PC-9 (cell line): ENCODE data around the gene MAGED2. TPM values are rescaled to one million over a fixed set of nuclear protein-coding genes. Genes with fewer than 3 reads are reported as not detected.
"Not testable (repeated sequence)": the region's sequence is repeated elsewhere in the genome, so short reads cannot be mapped to it uniquely, and the experiment has no call there.

Source experiments
- BruUV-seq: library from RNA; stranded (reverse); fragments of 400-500 nt; replicated peaks from 2 replicates; lab custom pipeline; 2021; lab: Mats Ljungman, UMichigan
- CTCF ChIA-PET: fragments of 300-600 bp; sonication (Branson Sonifier 250); formaldehyde crosslinking; loops from one replicate; lab custom pipeline; 2022; ENCODE audit warnings: antibody characterized with exemption; lab: Charles Lee
- POLR2A ChIA-PET: fragments of 300-600 bp; sonication (Branson Sonifier 250); formaldehyde crosslinking; loops from one replicate; lab custom pipeline; 2022; ENCODE audit warnings: antibody characterized with exemption; ENCODE audit not compliant: unreplicated experiment; lab: Charles Lee
- DNase-seq, 2 experiments: peaks; one replicate each; pipeline versions ENCODE4 v3.0.0 to v3.0.0-alpha.2; 2015 to 2022; ENCODE audit warnings: mixed read lengths in 1 of 2
- H2AFZ ChIP-seq: fragments of 200-600 bp; sonication (generic); 2 replicates; pipeline ENCODE4 v1.8.1; 2017; ENCODE audit warnings: antibody characterized with exemption
- H3F3A ChIP-seq: fragments of 200-600 bp; sonication (generic); 2 replicates; pipeline ENCODE4 v1.8.1; 2017; ENCODE audit warnings: antibody characterized with exemption, mild to moderate bottlenecking, low read depth; ENCODE audit not compliant: insufficient read depth
- H3K27ac ChIP-seq: fragments of 200-600 bp; sonication (generic); 2 replicates; pipeline ENCODE4 v1.6.1; 2016; ENCODE audit warnings: mixed run types
- H3K27me3 ChIP-seq: fragments of 200-600 bp; sonication (generic); 2 replicates; pipeline ENCODE4 v1.6.1; 2016; ENCODE audit warnings: low read depth, mixed run types; ENCODE audit not compliant: insufficient read depth
- H3K36me3 ChIP-seq: fragments of 200-600 bp; sonication (generic); 2 replicates; pipeline ENCODE4 v1.6.1; 2016; ENCODE audit warnings: low read depth, mixed run types
- H3K4me1 ChIP-seq: fragments of 200-600 bp; sonication (generic); replicated peaks from 2 replicates; pipeline ENCODE4 v1.6.1; 2016; ENCODE audit warnings: mixed run types; ENCODE audit not compliant: insufficient read depth
- H3K4me2 ChIP-seq: fragments of 200-600 bp; sonication (generic); 2 replicates; pipeline ENCODE4 v1.6.1; 2017; ENCODE audit warnings: mixed run types
- H3K4me3 ChIP-seq: fragments of 200-600 bp; sonication (generic); 2 replicates; pipeline ENCODE4 v1.6.1; 2016; ENCODE audit warnings: mixed run types
- H3K79me2 ChIP-seq: fragments of 200-600 bp; sonication (generic); 2 replicates; pipeline ENCODE4 v1.6.1; 2017; ENCODE audit warnings: low read depth, mixed run types
- H3K9me2 ChIP-seq: fragments of 200-600 bp; sonication (generic); 2 replicates; pipeline ENCODE4 v1.8.1; 2017; ENCODE audit warnings: mild to moderate bottlenecking; ENCODE audit not compliant: insufficient read depth
- H3K9me3 ChIP-seq: fragments of 200-600 bp; sonication (generic); 2 replicates; pipeline ENCODE4 v1.8.1; 2016; ENCODE audit warnings: low read depth; ENCODE audit not compliant: insufficient read depth
- H4K20me1 ChIP-seq: fragments of 200-600 bp; sonication (generic); 2 replicates; pipeline ENCODE4 v1.8.1; 2017; ENCODE audit not compliant: insufficient read depth
- CTCF ChIP-seq: fragments of 200-600 bp; sonication (generic); conservative IDR thresholded peaks from 2 replicates; pipeline ENCODE4 v1.6.1; 2017; ENCODE audit warnings: mixed run types, antibody characterized with exemption, mild to moderate bottlenecking, moderate library complexity
- EZH2 ChIP-seq: fragments of 200-600 bp; sonication (generic); IDR thresholded peaks from 2 replicates; pipeline ENCODE4 v1.8.0; 2017; ENCODE audit warnings: antibody characterized with exemption, low read depth
- intact Hi-C: fragments of 100-400 bp; cut with micrococcal nuclease; formaldehyde crosslinking; loops from one replicate; pipeline ENCODE4 v1.10.0; 2022; ENCODE audit not compliant: unreplicated experiment
- total RNA-seq: library from RNA; stranded (reverse); gene quantifications from 2 replicates; pipeline ENCODE4 v1.2.3, GENCODE V29; 2021

Gene MAGED2
- total RNA-seq, 1 experiment from 2014 or later: 108 TPM

- H3K9me3 ChIP-seq: no peaks in the 10 kb centered on the region
- H3K79me2 ChIP-seq: no peaks in the 10 kb centered on the region
- no peaks in the 10 kb centered on the region for H3K36me3 ChIP-seq
- DNase-seq: peak in 1 of 2 experiments; percentile 11
- H3K27me3 ChIP-seq: peaks cover 34% of the 10 kb centered on the region; the same call in 1 of the 2 replicates
- no peak overlapping the region for H3K4me2 ChIP-seq
- ChIA-PET POLR2A (no interaction called here), CTCF (interaction anchor here (0.6 to 1.0 kb wide), 2 partner anchors 147 to 539 kb away, joined by 3 to 4 read pairs; no protein-coding TSS in a partner anchor)
- no peaks in the 10 kb centered on the region for H3F3A ChIP-seq
- intact Hi-C loops: loop anchor here (2.0 to 10.0 kb wide), 2 partner anchors 146 to 542 kb away; no protein-coding TSS in a partner anchor
- no peak overlapping the region for H3K27ac ChIP-seq
- H3K9me2 ChIP-seq: no peaks in the 10 kb centered on the region
- no peaks in the 10 kb centered on the region for H3K4me1 ChIP-seq
- H2AFZ ChIP-seq: no peak overlapping the region
- H4K20me1 ChIP-seq: no peaks in the 10 kb centered on the region
- TF ChIP-seq CTCF (peak; percentile 51), EZH2 (no peak)
- no TSS peak for BruUV-seq
- H3K4me3 ChIP-seq: no peak overlapping the region
Observed at GRCh38 chrX:54786967-54787366, 20.6 kb upstream of the MAGED2 start.

DNA sequence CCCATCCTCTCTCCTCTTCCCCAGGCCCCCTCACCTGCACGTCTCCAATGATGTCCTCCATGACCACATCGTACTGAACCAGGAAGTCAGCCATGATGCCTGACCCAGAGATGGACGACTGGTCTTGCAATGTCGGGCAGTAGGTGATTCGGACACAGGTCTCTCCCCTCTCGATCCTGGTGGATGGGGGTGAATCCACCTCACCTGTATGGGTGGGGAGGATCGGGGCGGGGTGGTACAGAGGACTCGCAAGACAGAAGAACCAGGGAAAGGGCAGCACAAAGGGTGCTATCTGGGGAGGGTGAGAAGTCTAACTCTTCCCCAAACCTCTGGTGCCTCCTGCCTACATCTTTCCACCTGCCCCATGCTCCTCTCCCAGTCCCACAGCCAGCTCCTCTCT lies 19.1 kb upstream of the MAGED2 start:
- no peaks in the 10 kb centered on the region for H4K20me1 ChIP-seq
- ChIA-PET CTCF (no interaction called here), POLR2A (no interaction called here)
- H3K9me2 ChIP-seq: no peaks in the 10 kb centered on the region
- no peak overlapping the region for H3K4me2 ChIP-seq
- DNase-seq: no peak
- no peak overlapping the region for H3K27ac ChIP-seq
- H3K4me1 ChIP-seq: no peaks in the 10 kb centered on the region
- intact Hi-C loops: loop anchor here (10.0 kb wide), 1 partner anchor 544 kb away; no protein-coding TSS in a partner anchor
- no peak for TF ChIP-seq CTCF
- no peak for TF ChIP-seq EZH2
- no peaks in the 10 kb centered on the region for H3K36me3 ChIP-seq
- H3F3A ChIP-seq: no peaks in the 10 kb centered on the region
- H2AFZ ChIP-seq: no peak overlapping the region
- H3K79me2 ChIP-seq: no peaks in the 10 kb centered on the region
- H3K27me3 ChIP-seq: peaks cover 28% of the 10 kb centered on the region; the same call in 1 of the 2 replicates
- no peaks in the 10 kb centered on the region for H3K9me3 ChIP-seq
- no peak overlapping the region for H3K4me3 ChIP-seq
- no TSS peak for BruUV-seq

GRCh38 chrX:54789405-54789804 lies 18.1 kb upstream of the MAGED2 start:
- DNase-seq, H3K4me3 ChIP-seq, H2AFZ ChIP-seq, H3K4me1 ChIP-seq, H3K9me2 ChIP-seq, H3F3A ChIP-seq, H4K20me1 ChIP-seq, H3K79me2 ChIP-seq, CTCF ChIA-PET, H3K9me3 ChIP-seq, POLR2A ChIA-PET, BruUV-seq, H3K36me3 ChIP-seq, H3K27ac ChIP-seq, H3K4me2 ChIP-seq: not testable (repeated sequence)
- intact Hi-C loops: loop anchor here (10.0 kb wide), 1 partner anchor 545 kb away; no protein-coding TSS in a partner anchor
- H3K27me3 ChIP-seq: peaks cover 20% of the 10 kb centered on the region; the same call in 1 of the 2 replicates

- no peaks in the 10 kb centered on the region for H3K79me2 ChIP-seq
- no peak overlapping the region for H3K27ac ChIP-seq
- H3K4me2 ChIP-seq: no peak overlapping the region
- peaks cover 16% of the 10 kb centered on the region; the same call in 1 of the 2 replicates for H3K27me3 ChIP-seq
- no TSS peak for BruUV-seq
- H3K4me1 ChIP-seq: no peaks in the 10 kb centered on the region
- H3K36me3 ChIP-seq: no peaks in the 10 kb centered on the region
- TF ChIP-seq EZH2 (no peak), CTCF (no peak)
- no peaks in the 10 kb centered on the region for H3K9me3 ChIP-seq
- no peaks in the 10 kb centered on the region for H4K20me1 ChIP-seq
- intact Hi-C loops: no loop called here
- H3K4me3 ChIP-seq: no peak overlapping the region
- no peaks in the 10 kb centered on the region for H3K9me2 ChIP-seq
- POLR2A ChIA-PET: no interaction called here
- CTCF ChIA-PET: no interaction called here
- no peak for DNase-seq
- H3F3A ChIP-seq: no peaks in the 10 kb centered on the region
- no peak overlapping the region for H2AFZ ChIP-seq
Observed at GRCh38 chrX:54794028-54794427, 13.5 kb upstream of the MAGED2 start.
